HG03159 (cell line): ENCODE measurements around the gene CRISP2.
"Not testable (repeated sequence)": the region's sequence is repeated elsewhere in the genome, so short reads cannot be mapped to it uniquely, and the experiment has no call there.

ENCODE experiments used
- ATAC-seq: cut with Tn5 transposase; IDR thresholded peaks from one replicate; pipeline ENCODE4 v1.9.1; 2021; ENCODE audit warnings: mild to moderate bottlenecking, moderate library complexity; ENCODE audit not compliant: unreplicated experiment

The CRISP2 gene, protein sequence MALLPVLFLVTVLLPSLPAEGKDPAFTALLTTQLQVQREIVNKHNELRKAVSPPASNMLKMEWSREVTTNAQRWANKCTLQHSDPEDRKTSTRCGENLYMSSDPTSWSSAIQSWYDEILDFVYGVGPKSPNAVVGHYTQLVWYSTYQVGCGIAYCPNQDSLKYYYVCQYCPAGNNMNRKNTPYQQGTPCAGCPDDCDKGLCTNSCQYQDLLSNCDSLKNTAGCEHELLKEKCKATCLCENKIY

DNA sequence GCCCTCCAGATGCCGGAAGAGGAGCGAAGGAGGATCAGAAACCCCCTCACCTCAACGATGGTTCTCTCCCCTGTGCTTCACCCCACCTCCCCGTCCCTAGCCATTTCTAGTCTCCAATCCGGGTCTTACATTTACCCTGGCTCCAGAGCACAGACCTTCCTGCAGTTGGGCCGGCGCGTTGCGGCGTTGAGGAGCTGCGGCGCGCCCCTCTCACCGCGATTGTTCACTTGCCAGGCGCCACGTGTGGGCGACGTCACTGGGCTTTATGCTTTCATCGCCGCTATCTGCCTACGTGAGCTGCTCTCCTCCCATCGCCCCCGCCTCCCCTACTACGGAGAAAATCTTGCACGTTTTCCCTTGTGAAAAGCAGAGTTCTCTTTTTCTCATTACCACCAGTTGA lies at the start of gene CRISP2:
CRISP2 (minus strand) TSS at position 198 of the 400 bp plus-strand sequence. CDS start 4,347 bp downstream, outside the sequence.
- ATAC-seq = no peak

DNA sequence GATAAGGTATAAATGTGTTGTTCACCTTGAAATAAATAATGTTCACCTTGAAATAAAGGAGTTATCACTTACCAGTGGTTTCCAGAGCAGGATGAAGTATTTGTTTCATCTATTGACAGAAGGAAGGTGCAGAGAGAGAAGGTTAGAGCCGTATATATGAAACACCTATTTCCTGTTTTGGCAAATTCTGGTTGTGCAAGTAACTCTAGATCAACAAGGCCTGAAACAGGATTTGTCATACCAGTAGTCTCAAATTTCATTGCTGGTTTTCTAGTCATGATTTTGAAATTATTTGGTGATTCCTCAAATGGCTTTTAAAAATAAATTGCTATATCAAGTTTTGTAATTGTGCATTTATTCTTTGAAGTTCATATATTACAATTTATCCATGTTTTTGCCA lies 30.9 kb upstream of the CRISP2 start, which contains the start of gene CRISP3:
CRISP3 (minus strand) TSS at position 130 of the 400 bp plus-strand sequence; CDS start at position 109, 21 bp downstream.
- no peak for ATAC-seq

DNA sequence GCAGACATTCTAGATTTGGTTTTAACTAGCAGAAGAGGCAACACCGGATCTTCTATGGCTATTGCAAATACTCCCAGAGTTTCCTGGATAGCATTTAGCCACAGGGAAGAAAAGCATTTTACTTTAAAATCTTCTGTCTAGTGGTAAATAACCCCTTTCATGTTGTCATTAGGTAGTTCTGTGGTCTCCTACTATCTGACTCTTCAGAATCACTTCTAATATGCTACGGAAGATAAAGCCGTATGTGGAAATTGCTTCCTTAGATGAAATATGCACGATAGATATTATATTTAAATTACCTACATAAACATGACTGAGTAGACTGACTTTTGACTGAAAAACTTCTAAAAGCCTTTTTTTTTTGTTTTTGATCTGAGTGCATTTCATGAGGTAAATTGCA lies 30.1 kb upstream of the CRISP2 start:
- no peak for ATAC-seq

DNA sequence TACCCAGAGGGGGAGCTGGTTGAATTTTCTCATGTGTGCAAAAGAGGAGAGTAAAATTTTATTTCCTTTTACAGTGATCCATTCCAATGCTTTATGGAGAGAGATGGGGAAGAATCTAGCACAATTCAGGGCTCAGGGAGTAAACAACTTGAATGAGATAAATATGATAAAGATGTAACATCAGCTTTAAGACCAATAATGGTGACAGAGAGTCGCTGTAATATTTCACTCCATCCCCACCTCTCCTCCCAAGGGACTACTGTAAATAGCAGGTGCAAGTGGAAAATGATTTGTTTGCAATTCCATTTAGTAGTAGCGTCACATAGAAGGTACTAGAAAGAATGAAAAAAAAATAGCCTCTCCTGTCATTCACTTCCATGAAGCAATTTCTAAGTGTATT lies 26.1 kb upstream of the CRISP2 start:
- ATAC-seq = no peak

DNA sequence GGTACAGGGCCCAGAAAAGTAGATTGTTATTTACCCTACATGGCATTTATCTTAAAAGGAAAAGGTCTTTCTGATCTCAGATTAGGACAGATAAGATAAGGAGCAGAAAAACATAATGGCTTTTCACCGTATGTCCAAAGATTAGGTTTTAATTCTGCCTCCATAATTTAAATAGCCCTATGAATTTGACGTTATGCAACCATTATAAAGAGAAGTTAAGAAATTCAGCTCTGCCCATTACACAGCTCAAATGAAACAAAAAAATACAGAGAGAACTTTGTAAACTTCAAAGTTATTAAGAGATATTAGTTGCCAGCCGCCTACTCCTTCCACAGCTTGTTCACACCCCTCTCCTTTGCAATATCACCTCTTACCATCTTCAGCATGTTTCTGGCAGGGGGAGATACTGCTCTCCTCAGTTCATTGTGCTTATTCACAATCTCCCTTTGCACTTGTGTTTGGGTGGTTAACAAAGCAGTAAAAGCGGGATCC lies 22.7 kb upstream of the CRISP2 start:
- no peak for ATAC-seq

DNA sequence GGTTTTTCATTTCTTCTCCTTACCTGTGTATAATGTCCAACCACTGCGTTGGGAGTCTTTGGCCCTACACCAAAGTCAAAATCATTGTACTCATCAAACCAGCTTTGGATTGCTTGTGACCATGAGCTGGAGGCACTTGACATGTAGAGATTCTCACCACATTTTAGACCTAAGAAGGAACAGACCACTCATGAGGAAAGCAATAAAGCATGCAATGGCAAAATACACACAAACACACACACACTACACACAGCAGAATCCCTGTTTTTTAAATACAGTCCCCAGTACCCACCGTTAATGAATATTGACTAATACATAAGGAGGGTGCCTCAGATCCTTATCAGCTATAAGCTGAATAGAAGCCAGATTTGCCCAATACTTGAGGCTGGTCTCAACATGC lies 20.3 kb upstream of the CRISP2 start:
- ATAC-seq = no peak

DNA sequence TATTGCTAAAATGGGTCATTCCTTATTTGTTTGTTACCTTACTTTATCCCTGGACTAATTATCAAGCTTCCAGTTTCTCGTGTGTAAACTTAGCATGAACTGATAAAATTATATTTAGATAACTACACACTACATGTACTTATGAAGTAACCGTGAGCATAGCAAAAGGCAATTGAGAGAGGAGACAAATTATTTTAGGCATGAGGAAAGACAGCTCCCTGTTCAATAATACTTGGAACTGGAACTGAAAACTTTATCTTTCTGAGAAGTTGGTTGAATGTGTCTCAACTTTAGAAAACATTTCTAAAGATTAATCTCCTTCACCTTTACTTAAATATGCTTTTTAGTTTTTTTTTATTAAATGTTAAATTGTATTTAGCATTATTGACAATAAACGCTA lies 19.4 kb upstream of the CRISP2 start:
- ATAC-seq = no peak

DNA sequence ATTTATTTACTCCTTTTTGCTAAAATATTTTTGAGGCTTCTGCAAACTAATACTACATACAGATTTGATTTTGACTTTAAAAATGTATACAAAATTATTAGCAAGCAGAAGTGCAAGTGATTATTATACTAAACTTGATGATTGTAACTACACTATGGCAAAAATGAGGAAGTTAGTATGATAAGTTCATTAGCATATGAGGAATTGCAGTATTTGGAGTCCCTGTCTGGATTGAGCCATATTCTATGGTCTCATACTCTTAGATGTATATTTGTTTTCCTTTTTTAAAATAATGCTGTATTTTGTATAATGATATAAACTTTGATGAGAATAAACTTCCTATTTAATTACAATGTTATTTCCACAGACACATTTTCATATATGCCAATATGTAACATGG lies 16.9 kb upstream of the CRISP2 start:
- ATAC-seq = no peak

DNA sequence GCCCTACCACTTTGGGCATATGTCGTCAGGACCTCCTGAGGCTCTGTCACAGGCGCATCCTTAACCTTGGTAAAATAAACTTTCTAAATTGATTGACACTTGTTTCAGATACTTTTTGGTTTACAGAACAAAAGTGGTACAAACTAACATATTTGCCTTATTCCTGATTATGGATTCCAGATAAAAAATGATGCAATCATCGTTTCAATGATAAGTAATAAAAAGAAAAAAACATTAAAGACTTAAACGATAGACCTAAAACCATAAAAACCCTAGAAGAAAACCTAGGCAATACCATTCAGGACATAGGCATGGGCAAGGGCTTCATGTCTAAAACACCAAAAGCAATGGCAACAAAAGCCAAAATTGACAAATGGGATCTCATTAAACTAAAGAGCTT lies 10.6 kb upstream of the CRISP2 start:
- ATAC-seq = not testable (repeated sequence)

DNA sequence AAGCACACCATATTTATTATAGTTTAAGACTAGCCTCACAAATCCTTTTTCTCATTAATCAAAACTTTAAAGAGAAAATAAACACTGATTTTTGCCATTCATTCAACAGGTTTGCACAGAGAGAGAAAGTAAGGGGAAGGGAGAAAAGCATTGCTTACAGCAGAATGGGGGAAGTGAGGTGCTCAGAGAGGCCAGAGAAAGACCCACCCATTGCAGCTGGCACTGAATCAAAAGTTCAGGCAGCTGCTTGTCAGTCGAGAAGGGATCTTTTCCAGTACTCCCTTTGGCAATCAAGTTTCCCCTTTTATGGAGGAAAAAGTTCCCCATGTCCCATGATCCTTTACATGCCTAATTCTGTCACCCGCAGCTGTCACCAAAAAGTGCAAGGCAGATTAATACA lies 8.0 kb upstream of the CRISP2 start:
- no peak for ATAC-seq

DNA sequence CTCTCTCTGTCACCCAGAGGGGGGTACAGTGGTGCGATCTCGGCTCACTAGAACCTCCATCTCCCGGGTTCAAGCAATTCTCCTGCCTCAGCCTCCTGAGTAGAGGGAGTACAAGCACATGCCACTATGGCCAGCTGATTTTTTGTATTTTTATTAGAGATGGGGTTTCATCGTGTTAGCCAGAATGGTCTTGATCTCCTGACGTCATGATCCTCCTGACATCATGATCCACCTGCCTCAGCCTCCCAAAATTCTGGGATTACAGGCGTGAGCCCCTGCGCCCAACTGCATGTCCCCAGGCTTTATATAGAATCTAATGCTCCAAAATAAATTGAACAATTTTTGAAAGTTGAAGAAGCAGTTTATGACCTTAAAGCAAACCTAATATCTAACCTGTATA lies 7.0 kb upstream of the CRISP2 start:
- ATAC-seq = no peak

DNA sequence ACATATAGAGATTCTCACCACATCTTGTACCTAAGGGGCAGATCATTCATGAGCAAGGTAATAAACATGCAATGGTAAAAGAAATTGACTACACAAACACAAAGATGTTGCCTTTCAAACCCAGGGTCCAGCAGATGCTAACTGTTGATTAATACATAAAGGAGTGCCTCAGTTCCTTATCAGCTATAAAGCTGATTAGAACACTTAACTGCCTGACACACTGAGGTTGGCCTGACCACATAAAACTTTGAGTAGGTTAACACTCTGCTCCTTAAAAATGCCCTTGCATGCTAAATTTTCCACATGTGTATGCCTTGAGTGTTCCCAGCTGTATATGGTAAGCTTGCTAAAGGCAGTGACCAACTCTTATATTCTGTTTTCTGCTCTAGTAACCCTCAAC lies 14.9 kb downstream of the CRISP2 start:
- no peak for ATAC-seq

DNA sequence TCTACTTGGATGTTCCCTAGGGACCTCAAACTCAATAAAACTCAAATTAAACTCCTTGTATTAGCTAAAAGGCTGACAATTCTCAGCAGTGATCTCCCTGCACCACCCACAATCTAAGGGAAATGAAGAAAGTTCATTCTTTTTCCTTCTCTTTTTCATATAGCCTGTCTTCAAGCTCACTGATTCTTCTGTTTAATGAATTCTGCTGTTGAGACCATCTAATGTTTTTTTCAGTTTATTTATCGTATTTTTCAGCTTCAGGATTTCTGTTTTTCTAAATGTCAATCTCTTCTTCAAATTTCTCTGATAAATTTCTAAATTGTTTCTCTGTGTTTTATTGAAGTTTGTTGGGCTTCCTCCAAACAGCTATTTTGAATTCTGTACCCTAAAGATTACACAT lies 19.8 kb downstream of the CRISP2 start:
- ATAC-seq = no peak

DNA sequence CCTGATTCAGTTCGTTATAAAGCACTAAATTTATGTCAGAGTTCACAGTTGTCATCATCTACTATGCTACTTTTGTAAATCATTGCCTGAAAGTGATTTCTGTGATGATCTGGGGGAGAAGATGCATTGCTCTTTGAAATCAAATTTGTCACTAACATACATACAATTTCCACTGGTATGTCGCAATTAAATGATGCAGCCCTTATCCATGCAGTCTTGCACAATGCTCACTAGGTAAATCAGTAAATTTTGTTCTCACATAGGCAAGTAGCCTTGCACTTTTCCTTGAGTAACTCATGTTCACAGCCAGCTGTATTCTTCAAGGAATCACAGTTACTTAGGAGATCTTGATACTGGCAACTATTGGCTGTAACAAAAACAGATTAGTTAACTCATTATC lies 20.8 kb downstream of the CRISP2 start:
- no peak for ATAC-seq

DNA sequence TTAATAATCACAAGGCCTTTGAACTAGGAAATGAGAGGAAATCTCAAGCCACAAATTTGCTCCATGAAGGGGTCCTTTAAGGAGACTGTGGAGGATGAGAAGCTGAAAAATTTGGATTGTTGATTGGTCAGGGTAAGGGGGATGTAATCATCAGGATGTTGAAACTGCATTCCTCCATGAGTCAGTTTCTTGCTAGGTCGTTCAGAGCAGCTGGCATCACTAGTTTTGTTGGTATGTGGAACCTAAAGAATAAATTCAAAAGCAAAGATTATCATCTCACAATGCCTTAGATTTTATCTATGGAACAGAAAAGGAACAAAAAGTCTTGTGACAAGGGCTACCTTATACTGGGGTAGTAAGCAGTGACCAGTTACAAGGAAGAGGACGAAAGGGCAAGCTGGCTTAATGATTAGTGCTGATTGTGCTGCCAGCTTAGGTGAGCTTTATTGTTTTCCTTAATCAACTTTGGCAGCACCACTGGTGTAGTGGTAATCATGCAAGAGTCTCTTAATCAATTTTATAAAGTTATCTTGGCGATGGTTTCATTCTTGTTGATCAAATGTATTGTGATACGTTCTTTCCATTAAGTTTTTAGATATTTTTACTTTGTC lies 36.6 kb downstream of the CRISP2 start:
- ATAC-seq = no peak

DNA sequence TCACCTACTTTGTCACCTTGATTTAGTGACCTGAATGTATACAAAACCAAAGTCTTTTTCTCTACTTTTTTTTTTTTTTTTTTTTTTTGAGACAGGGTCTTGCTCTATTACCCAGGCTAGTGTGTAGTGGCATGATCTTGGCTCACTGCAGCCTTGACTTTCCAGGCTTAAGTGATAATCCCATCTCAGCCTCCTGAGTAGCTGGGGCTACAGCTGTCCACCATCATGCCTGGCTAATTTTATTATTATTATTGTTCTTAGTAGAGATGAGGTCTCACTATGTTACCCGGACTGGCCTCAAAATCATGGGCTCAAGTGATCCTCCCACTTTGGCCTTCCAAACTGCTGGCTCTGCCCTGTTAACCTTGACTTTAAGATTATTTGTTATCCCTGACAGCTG lies 37.5 kb downstream of the CRISP2 start:
- no peak for ATAC-seq

DNA sequence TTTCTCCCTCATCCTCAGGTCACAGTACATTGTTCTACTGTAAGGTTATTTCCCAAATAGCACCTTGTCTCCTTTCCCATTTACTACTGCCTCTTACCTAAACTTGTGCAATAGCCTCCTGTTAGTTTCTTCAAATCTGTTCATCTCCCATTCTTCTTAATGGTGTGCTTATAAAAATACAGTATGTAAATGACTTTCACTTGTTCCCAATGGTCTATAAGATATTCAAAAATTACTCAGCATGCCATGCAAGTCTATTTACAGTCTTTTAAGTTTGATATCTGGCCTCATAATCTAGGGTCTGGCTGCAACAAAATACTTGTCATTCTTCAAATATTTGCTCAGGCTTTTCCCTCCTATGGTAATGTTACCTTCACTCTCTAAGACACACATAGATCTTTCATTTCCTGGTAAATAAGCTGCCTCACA lies 45.2 kb downstream of the CRISP2 start:
- no peak for ATAC-seq

DNA sequence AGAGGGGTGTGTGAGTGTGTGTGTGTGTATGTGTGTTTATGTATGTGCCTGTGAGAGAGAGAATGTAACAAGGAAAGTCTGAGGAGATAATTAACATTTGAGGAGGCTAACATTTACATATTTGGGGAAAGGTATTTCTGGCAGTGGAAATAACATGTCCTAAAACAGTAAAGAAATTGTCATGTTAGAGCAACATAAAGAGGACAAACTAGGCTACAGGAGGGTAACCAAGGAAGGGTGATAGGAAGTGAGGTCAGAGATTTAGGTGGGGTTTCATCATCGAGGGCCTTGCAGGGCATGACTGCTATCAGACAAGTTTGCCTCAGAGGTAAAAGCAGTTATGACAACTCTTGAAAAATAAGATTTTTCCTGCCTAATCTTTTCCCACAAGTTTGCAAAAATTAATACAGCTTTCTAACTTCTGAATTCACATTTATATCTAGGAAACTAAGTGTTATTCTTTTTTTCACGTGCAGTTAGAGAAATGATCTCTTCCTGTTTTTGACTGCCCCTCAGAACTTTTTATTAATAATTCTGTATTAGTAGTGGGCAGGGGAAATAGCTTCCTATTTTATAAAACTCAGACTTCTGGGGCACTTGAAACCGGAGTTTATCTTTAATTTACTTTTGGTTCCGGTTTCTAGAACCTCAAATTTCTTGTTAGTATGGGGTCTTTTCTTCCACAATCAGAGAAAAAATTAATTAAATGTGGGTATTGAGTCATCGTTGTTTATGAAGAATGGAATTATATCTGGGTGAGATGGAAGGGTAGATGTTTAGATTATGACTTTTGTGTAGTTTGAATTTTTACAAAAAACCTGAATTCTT lies 46.2 kb downstream of the CRISP2 start:
- ATAC-seq = no peak

DNA sequence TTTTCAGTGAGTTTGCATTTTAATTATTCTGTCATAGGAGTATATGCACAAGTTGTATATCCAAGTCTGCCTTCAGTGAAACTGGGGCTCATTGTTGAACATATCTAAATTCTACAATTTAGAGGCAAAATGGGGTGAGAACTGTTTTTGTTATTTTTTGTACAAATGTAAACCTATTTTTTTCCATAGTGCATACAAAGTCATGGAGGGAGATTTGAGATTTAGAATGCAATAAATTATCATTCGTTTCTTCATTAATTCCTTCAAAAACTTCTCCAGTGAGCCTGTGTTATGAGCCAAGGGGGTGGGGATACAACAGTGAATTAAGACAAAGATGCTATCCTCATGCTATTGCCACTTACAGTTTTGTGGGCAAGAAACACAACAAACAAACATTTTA lies 46.9 kb downstream of the CRISP2 start:
- ATAC-seq = no peak

DNA sequence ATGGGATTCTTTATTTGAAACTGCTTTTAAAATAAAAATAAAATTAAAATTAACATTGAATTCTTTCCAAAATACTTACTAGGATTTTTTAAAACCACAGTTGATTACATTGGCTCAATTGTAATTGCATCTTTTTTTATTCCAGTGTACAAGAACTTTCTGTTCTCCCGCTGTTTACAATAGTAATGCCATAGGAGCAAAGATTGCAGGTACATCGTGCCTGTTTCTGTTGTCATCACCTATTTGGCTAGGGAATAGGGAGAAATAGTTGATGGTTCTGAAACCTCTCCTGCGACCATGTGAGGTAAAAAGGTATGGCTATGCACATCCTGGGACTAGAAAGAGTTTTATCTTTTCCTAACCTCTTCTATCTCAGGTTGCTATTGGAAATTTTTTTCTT lies 48.5 kb downstream of the CRISP2 start:
- ATAC-seq = no peak

DNA sequence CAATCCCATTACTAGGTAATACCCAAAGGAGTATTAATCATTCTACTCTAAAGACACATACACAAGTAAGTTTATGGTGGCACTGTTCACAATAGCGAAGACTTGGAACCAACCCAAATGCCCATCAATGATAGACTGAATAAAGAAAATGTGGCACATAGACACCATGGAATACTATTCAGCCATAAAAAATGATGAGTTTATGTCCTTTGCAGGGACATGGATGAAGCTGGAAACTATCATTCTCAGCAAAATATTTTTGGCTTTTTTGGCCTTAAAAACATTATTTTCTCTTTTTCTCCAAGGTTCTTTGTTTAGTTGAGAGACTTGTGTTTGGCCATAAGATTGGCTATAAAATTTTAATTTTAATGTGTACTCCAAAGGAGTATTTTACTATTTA lies 49.3 kb downstream of the CRISP2 start:
- ATAC-seq = not testable (repeated sequence)

DNA sequence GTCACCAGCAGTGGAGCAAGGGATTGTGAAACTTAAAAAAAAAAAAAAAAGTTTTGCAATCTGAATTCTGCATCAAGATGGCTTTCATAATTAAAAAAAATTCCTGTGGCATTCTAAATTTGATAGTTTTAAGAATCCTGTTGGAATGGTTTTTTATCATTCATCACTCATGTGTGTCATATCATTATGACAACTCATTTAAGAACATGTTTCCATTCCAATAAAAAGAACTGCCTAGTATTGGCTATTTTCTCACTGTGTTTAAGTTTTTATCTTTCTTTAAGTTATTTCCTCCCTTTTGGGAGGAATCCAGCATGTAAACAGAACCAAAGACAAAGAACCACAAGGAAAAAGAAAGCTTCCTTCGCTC lies 50.5 kb downstream of the CRISP2 start:
- no peak for ATAC-seq
